GM12878 (cell line): ENCODE data around the gene CELSR1. TPM values are rescaled to one million over a fixed set of nuclear protein-coding genes. Genes with fewer than 3 reads are reported as not detected.

ENCODE experiments used
- CBX5 ChIP-seq: sonication (generic); IDR thresholded peaks from 2 replicates; pipeline ENCODE4 v1.6.1; 2016; ENCODE audit warnings: low read depth, moderate library complexity, mild to moderate bottlenecking, inconsistent platforms
- CEBPZ ChIP-seq: fragments of 150-350 bp; IDR thresholded peaks from 2 replicates; pipeline ENCODE4 v1.6.1; 2016; ENCODE audit warnings: low read depth, low read length
- HDGF ChIP-seq: fragments of 450-650 bp; IDR thresholded peaks from 2 replicates; pipeline ENCODE4 v1.6.1; 2016; ENCODE audit warnings: antibody characterized with exemption
- MTA2 ChIP-seq: fragments of 450-650 bp; IDR thresholded peaks from 2 replicates; pipeline ENCODE4 v1.6.1; 2016; ENCODE audit warnings: low read depth, mild to moderate bottlenecking, moderate library complexity
- PKNOX1 ChIP-seq: fragments of 450-650 bp; IDR thresholded peaks from 2 replicates; pipeline ENCODE4 v1.6.1; 2016; ENCODE audit warnings: mild to moderate bottlenecking
- SIN3A ChIP-seq: IDR thresholded peaks from 2 replicates; pipeline ENCODE4 v1.6.1; 2012; ENCODE audit warnings: low read depth, low read length, improper control_type of control experiment
- SMAD1 ChIP-seq: fragments of 450-650 bp; IDR thresholded peaks from 2 replicates; pipeline ENCODE4 v1.6.1; 2018; ENCODE audit warnings: mild to moderate bottlenecking, low read depth; ENCODE audit not compliant: partially characterized antibody
- YBX1 ChIP-seq: fragments of 450-650 bp; IDR thresholded peaks from 2 replicates; pipeline ENCODE4 v1.6.1; 2016; ENCODE audit warnings: antibody characterized with exemption
- polyA plus RNA-seq, 11 experiments: library from polyadenylated mRNA; depleted of rRNA in 4 of 11; unstranded in 6 of 11; stranded (reverse) in 5 of 11; fragments of >200 nt; fragmentation: Nextera tagmentation in 4 of 11; fragmentation: Illumina TruSeq in 1 of 11; extraction: Ambion mirVana in 4 of 11; extraction: Trizol in 1 of 11; gene quantifications; 1 replicate in 1 of 11; 2 replicates in 10 of 11; pipeline versions ENCODE4 v1.2.1 to v1.2.3, GENCODE V29; 2011 to 2016; ENCODE audit warnings: inconsistent platforms in 2 of 11, missing spikeins in 2 of 11, low read depth in 1 of 11
- total RNA-seq, 4 experiments: library from RNA; depleted of rRNA in 3 of 4; stranded (reverse); fragments of >200 nt in 3 of 4; fragmentation: Illumina TruSeq in 1 of 4; extraction: Trizol in 1 of 4; gene quantifications; 2 replicates each; pipeline versions ENCODE4 v1.2.1 to v1.2.3, GENCODE V29; 2013 to 2021

Gene CELSR1
- total and polyA plus RNA-seq, 10 of the 15 experiments (the other 5 are each of a cell fraction or from before 2014, with no cell fraction given): 0.05 to 1.7 (median 0.35) TPM; not detected in 2

GRCh38 chr22:46335201-46336118 lies 202.0 kb downstream of the CELSR1 start, which contains the start of gene TRMU (continued):
- TF ChIP-seq CEBPZ (no peak), CBX5 (peak; percentile 58; the same call in 1 of the 2 replicates), MTA2 (no peak), HDGF (no peak), SMAD1 (no peak), YBX1 (no peak), SIN3A (peak; percentile 94), PKNOX1 (peak; percentile 54)
